Stimulated activated CD8-positive, alpha-beta memory T cell treated with anti-CD3 and anti-CD28 coated beads, Interleukin-4, amount 100 ng/mL, for 4 hours (primary cell): ENCODE results near the gene NFIB.

ENCODE experiments used
- DNase-seq, 2 donors: peaks; one replicate each; pipeline ENCODE4 v3.0.0-alpha.2; 2020; ENCODE audit warnings: low read depth in 2 of 2, low spot score in 1 of 2

The NFIB gene

DNA sequence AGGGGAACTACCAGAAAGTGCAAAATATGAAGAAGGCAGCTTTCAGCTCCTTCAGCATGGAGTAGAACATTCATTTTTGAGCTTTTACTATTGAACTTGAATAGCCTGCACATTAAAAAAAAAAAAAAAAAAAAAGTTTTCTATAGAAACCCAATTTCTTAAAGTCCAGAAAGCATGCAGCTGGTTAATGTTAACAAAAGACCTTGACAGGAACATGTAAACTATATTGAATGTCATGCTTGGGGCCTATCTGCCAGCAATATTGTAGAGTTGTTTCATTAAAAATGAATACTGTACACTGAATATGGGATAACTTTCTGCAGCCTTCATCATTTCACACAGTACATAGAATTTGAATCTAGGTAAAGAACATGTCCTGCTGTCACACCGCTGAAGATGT is 230.6 kb downstream of the NFIB start:
- DNase-seq: no peak

DNA sequence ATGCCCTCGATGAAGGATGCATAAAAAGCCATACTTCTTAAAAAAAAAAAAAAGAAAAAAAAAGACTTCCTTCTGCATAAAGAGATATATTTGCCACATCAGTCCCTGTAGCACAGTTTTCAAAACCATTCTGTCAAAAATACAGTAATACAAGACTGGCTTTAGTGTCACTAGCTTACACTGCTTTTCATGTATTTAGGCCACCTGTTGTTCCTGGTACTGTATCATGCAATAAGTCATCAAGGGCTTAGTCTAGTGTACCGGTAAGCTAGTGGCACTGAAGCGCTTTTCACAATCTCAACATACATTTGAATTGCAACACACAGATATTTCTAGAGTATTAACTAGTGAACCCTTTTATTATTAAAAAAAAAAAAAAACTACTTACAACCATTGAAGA is 231.2 kb downstream of the NFIB start:
- DNase-seq: no peak

DNA sequence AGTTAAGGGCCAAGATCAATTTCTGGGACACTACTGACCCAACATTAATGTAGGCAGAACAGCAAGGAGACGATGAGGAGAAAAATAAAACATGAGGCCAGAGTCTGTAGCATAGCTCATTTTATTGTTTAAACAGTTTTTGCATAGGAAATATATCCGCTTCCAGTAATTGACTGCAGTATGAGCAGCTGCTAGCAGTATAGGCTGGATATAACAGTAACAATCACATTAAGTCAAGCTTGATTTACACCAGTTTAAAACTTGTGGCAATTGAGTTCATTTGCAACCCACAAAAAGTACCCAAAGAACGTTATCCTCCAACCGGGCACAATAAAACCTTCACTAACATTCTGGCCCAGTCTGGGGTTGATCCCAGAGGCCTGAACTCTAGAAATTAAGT is 232.2 kb downstream of the NFIB start:
- no peak for DNase-seq

DNA sequence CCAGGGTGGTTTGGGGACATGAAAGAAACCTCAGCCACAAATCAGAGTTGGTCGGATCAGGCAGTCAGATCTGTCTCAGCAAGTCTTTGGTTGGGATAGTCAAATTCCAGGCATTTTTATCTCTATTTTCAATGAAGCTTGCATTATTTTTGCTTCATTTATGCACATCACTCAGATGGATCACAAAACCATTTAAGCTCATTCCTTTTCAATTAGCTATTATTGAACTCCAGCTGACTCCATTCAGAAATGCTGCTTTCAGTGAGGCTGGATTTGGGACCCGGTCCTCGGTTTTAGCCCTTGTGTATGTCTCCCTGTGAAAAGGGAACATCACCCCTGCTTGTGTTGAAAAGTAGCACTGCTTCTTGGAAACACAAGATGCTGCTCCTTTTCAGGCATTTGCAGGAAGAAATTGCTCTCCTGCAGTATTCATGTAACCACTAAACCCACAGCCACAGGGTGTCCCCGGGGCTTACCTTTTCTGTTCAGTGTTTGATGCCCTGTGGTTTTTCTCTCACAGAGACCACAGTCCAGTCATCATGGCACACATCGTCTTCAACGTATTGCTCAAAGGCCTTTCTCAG is 232.9 kb downstream of the NFIB start:
- DNase-seq: no peak

DNA sequence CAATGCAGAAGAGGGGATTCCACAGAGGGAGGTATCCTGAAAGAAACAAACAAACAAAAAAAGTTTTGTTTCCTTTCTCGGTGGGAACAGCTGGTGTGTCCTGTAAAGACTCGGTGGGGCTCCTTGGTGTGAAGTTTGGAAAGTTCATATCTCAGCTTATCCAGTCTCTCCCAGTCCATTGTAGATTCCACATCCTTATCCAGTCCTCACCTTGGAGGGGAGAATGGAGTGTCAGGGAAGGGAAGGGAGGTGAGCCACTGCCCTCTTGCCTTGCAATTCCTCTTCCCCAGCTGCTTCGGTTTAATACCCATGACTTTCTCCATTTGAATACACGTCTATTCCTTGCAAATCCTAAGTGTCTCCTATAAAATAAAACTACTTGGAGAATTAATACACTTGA is 234.5 kb downstream of the NFIB start:
- DNase-seq: no peak

DNA sequence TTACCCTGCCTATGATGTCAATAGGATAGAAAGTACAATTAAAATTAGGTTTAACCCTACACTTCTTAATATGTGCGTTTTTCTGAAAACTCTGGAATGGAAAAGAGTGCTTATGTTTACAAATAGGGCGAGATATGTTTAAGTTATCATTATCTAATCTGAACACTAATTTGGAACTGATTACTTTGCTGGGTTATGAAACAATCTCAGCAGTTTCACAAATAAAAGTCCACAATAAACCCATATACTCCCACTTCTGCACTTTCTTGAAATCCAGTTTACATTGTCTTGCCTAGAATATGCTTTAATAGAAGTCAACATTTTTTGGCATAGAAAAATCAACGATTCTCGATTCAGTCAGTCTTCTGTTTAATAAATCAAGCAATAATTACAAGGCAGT is 236.3 kb downstream of the NFIB start:
- DNase-seq: no peak

DNA sequence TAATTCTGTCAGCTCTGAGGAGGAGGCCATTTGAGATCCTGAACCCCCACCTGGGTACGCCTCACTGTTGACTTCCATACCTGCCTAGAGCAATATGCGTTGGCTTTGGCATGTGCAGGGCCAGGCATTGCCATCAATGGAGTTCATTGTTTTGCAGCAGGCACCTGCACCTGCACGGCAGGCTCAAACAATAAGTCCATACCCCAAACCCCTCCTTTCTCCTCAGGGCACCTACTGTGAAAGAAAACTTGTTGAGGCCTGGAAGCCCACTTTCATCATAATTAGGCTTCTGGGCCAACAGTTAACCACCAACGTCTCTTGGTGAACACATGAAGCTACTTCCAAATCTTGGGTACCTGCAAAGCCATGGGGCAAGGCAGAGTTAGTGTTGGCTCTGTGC is 238.7 kb downstream of the NFIB start:
- DNase-seq: no peak

DNA sequence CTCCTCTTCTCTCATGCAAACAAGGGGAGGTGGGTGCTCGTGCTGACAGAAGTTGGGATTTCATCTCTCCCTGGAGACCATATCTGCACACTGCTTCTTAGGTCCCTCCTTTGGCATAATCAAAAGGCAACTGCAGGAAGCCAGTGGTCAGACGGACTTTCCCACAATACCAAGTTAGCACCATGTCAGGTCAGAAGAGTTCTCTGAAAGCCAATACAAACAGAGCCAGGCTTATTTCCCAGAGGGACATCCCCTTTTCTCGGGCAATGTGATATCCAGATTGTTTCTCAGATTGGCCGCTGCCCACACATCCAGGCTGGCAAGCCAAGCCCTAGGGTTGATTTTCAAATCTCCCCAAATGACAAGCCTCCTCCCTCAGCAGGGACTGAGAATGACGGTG is 241.1 kb downstream of the NFIB start:
- no peak for DNase-seq

DNA sequence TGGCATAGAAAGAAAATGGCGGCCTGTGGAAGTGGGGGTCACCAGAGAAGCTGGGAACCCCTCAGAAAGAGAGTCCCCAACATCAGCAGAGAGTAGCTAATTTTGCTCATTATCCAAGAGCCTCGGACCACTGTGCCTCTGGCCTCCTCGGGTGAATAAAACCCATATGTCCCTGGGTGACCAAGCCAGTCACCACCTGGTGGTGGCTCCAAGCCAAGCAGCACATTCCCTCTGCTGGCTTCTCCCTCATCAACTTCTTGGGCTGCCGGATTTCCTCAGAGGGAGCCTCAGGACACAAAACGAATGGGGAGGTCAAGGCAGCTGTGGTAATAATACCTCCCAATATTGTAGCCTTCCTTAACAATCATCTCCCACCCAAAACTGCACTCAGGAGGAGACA is 242.5 kb downstream of the NFIB start:
- DNase-seq: no peak

DNA sequence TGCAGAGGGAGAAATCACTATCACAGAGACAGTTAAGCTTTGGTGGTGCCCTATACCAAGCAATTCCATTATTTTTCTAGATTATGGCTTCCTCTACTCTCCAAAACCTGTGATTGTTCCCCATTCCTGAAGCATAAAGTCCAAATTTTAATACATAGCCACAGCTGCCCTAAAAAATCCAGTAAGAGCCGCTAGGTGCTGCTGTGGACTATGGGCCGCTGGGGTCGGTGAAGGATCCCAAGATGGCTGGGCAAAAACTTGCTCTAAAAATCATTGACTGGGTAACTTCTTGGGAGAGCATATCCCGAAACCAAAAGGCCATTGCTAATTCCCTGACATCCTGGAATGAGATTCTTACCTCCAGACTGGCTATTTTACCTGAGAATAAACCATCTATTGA is 245.3 kb downstream of the NFIB start:
- DNase-seq: no peak

DNA sequence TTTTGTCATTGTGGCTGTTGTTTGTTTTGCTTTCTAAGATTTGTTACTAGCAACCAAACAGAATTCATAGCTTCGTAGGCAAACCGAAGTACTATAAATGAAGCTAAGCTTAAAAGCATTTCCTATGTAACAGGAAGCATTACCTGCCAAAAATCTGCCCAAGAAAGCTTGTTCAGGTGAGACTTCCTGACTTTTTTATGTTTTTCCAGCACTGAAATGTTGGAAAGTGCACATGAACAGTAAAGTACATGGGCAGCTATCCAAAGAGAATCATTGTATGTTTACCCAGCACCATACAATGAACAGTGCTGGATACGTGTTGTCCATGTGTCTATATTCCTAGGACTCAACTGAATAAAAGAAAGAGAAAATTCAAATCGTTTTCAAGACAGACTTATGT is 247.1 kb downstream of the NFIB start:
- no peak for DNase-seq

DNA sequence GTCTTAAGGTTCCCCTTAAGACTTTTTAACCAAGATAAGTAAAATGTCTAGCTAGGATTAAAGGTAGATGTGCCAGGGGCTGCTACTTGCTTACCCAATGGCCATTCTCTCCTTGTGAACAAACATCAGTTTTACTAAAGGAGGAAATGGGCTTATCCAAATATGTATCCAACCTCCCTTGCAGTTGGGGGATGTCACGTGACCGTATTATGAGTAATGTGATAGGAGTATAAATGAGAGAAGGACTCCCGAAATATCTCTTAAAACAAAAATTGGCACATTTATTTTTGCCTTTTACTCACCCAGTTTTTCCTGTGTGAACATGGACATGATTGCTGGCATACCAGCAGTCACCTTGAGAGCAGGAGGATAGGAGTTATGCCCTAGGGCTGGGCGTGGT is 247.9 kb downstream of the NFIB start:
- no peak for DNase-seq

DNA sequence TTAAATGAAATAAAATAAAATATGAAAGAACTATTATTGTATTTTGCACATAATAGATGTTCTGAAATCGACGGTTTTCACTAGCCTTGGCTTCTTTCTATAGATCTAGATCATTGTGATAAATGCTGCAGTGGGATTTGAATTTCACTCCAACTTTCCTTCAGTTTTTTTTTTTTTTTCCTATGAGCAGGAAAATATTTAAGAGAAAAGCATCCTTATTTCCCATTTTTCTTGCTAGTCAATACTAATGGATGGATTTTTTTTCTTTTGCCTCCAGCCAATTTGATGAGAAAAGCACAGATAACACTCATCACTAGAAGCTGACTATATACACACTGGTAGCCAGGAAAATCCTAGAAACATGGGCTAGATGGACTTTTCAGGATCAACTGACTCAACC is 249.0 kb downstream of the NFIB start:
- DNase-seq: no peak

DNA sequence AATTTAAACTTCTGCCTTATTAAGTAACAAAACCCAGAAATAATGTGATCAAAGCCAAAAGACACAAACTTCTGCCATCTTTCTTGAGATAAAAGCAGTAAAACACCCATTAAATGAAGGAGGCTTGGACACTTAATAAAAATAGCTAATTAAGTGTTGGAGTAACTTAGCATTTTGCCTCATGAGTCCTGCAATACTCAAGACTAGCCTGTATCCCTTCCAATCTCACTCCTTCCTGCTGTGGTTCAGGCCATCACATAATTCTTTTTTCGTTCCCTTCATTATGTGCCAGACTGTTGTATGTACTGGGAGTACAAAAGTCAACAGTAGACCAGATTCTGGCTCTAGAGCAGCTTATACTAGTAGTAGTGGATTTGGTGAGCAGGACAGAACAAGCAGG is 250.2 kb downstream of the NFIB start:
- DNase-seq: no peak

DNA sequence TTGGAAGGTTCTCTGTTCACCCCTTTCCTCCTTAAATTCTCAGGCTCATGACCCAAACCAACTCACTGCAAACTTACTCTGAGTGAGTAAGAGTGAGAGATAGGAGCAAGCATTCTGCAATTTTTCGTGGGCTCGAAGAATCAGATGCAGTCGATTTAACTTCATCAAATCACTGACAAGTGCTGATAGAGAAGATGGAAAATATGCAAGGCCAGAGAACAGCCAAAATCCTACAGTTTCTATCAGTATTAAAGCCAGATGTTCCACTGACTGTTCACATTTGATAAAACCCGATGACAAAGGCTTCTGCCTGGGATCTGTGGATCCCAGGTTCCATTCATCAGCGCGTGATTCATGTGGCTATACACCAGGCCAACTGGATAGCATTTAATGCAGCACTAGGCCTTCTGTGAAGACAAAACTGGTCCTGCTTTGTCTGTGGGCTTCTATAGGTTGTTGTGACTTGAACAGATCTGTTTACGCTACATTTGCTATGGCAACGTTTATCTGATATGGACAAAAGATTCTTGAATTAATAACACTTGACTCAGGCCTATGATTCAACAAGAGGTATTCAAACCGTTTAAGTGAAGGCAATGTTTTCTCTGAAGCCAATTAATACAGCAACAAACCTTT is 251.2 kb downstream of the NFIB start:
- DNase-seq: no peak

DNA sequence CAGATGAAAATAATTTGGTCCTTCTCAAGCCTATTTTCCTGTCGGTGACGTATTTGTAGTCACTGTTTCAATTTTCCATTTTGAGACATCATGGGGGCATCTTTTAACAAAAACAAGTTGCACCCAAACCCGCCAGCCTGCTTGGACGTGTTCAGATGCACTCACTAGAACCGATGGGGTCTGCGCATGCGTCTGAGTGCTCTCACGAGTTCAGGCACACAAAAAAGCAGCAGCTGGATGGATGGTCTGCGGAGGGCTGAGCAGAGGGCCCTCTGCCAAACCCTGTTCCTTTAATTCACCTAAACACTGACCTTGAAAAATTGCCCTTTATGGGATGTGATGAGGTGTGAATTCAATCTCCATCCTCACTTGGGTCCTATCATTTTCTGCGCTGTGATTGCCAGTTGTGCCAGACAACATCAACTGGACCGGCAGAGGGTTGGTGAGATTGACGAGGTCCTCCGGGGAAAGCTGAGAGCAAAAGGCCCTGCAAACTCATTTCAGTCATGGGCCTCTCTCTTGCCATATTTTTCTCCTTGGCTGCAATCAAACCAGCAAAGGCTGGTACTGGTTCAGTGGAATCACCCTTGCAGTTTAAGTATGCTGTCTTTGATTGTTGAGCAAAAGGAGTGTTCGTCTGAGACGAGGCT is 251.9 kb downstream of the NFIB start:
- DNase-seq: no peak

DNA sequence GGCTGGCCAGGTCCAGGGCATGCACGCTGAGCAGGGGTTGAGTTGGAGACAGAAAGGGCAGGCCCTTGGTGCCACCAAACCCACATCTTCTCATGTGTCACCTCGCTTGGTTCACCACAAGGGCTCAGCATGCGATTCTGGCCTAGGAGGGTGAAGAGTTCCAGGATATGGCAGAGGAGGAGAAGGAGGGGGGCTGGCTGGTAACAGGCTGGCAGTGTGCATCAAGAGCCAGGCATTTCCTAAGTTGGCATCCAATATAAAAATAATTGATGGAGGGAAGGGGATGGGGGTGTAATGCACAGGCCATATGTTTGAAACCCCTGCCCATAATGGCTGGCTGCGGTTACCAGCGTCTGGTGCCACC is 255.6 kb downstream of the NFIB start:
- no peak for DNase-seq

DNA sequence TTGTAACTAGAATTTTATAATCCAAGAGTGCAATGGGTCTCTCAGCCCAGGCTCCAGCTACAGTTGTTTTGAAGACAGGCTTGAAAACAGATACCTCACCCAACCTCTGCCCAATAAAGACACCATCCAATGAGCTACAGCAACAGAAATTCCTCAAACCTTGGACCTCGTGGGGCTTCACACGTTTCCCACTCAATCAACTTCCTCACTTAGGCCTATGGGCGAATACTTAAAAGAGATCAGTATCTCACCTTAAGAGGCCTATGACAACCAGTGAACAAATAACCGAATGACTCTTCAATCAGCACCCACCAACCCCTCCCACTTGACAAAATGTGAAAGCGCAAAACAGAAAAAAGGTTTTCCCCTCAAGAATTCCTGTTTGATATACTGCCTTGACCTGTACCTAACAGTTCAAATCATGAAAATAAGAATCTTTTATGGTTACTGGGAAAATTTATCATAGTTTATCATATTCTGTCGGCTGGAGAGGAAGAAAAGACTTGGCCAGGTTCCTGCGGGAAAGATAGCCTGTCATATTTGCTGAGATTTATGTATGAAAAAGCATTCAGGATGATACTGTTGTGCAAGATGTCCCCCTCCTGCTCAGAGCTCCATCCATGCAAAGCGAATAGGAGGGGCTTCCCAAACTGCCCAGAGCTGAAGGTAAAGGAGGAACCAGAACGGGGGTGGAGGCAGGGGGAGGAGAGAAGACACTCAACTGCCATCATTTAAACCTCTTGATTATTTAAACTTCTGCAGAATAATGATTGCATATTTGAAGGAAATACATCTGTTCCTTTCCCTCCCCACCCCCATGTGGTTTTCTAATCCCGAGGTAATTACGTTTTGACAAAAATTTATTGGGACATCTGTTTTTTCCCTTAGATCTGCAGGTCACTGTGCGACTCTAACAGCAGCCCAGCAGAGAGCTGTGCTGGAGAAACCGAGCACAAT is 256.3 kb downstream of the NFIB start:
- DNase-seq: no peak

DNA sequence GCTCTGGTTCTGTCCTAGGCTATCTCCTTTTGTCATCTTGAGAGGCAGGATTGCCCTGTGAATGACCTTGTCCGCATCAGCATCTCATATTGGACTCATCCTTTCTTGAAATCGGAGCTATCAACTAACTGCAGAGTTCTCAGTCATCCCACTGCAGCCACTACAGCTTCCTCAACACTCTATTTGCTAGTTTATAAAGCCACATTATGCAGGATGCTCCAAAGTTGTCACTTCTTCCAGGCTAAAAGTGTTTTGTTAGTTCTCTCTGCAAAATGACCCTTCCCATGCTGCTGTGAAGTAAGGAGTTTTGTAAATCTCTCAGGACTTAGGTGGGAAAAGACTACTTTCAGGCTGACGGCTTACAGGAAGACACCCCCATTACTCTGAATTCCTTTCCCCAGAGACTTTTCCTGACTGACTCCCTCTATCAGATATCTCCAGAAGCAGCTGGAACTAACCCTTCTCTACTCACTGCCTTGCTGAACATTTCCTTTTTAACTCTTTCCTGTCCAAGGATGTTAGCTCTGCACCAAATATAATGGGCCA is 257.6 kb downstream of the NFIB start:
- no peak for DNase-seq

DNA sequence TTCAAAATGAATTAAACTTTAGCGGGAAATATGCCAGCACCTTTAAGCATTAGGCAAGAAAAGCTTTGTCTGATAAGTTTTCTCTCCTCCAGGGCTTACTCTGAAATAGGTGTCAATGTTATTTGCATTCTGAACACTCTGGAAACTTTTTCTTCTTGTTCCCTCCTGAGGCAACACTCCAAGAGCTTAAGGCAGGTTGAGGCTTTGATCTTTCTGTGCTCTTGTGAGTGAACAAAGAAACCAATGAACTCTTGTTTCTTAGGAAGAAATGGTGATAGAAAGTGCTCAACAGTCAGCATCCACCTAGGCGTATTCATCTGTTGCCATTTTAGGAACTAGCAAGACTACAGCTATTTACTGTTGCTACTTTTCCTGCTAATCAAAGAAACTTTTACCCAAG is 259.8 kb downstream of the NFIB start:
- no peak for DNase-seq

DNA sequence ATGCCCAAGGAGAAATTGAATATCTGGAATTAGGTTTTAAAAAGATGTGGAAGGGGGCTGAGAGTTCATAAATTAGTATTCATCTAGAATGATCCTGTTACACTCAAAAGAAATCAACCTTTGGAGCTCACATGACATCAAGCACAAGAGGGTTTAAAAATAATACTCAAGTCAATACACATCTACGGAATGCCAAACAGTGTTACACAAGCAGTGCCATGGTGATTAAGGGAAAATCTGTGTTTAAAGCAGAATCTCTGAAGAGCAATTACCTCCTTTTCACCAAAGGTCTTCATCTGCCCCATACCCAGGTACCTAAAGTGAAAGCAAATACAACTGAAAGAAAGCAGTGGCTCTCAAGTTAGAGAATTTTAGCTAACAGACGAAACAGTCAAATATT is 261.6 kb downstream of the NFIB start:
- DNase-seq: no peak

DNA sequence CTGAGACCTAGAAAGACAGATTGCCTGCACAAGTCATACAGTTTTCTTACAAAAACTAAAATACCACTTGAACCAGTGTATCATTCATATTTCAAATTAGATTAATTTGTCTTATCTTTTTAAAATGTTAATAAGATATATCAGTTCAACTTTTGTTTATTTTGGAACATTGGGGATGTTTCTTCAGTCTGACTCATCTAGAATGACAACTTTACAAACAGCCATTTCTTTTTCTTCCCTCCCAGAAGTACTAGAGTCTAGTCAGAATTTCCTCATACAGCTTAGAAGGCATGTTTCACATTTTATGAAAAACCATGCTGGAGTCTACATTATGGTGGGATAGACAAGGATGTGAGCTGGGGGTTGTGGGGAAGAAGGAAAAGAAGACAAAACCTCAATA is 262.5 kb downstream of the NFIB start:
- no peak for DNase-seq
